NB4 (cell line): Measurements from ENCODE around the gene FBXO24.

ENCODE experiments used
- DNase-seq: peaks from one replicate; pipeline ENCODE4 v3.0.0; 2010; ENCODE audit warnings: low read depth
- H3K4me3 ChIP-seq: one replicate; pipeline ENCODE4 v1.5.1; 2011; ENCODE audit warnings: mild to moderate bottlenecking, low read depth, low read length, moderate library complexity
- MYC ChIP-seq: IDR thresholded peaks from 2 replicates; pipeline ENCODE4 v1.6.1; 2011; ENCODE audit warnings: low read depth, low read length
- POLR2A ChIP-seq: IDR thresholded peaks from 2 replicates; pipeline ENCODE4 v1.6.1; 2011; ENCODE audit warnings: mild to moderate bottlenecking; ENCODE audit not compliant: insufficient read length; ENCODE audit errors: extremely low read depth
- TF ChIP-seq, protein P1 (sequence below): IDR thresholded peaks from 2 replicates; pipeline ENCODE4 v1.6.1; 2011; ENCODE audit warnings: low read depth, low read length
- TF ChIP-seq, protein P2 (sequence below): IDR thresholded peaks from one replicate; pipeline ENCODE4 v1.5.1; 2012; ENCODE audit warnings: low read depth, low read length

FBXO24 gene

DNA sequence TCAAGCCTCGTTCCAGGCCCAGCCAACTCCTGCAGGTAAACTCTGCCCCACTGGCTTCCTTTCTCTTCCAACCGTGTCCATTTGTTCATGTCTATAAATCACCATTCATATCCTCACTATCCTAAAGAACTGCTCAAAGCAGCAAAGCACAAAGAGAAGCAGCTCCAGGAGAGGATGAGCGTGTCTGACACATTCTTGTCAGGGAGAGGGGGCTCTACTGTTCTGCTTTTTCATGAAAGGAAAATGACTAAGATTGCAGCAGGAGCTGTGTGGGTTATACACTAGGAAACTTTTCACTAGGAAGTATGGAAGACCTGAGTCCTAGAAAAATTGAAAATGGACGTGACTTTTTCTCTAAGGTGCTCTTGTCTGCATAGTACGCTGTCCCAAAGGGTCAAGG lies 30.4 kb upstream of the FBXO24 start:
- no peak for TF ChIP-seq MYC
- TF ChIP-seq, protein P1, sequence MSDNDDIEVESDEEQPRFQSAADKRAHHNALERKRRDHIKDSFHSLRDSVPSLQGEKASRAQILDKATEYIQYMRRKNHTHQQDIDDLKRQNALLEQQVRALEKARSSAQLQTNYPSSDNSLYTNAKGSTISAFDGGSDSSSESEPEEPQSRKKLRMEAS, result no peak
- TF ChIP-seq, protein P2, sequence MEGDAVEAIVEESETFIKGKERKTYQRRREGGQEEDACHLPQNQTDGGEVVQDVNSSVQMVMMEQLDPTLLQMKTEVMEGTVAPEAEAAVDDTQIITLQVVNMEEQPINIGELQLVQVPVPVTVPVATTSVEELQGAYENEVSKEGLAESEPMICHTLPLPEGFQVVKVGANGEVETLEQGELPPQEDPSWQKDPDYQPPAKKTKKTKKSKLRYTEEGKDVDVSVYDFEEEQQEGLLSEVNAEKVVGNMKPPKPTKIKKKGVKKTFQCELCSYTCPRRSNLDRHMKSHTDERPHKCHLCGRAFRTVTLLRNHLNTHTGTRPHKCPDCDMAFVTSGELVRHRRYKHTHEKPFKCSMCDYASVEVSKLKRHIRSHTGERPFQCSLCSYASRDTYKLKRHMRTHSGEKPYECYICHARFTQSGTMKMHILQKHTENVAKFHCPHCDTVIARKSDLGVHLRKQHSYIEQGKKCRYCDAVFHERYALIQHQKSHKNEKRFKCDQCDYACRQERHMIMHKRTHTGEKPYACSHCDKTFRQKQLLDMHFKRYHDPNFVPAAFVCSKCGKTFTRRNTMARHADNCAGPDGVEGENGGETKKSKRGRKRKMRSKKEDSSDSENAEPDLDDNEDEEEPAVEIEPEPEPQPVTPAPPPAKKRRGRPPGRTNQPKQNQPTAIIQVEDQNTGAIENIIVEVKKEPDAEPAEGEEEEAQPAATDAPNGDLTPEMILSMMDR, result no peak
- no peak for DNase-seq
- H3K4me3 ChIP-seq, result no peak overlapping the region

DNA sequence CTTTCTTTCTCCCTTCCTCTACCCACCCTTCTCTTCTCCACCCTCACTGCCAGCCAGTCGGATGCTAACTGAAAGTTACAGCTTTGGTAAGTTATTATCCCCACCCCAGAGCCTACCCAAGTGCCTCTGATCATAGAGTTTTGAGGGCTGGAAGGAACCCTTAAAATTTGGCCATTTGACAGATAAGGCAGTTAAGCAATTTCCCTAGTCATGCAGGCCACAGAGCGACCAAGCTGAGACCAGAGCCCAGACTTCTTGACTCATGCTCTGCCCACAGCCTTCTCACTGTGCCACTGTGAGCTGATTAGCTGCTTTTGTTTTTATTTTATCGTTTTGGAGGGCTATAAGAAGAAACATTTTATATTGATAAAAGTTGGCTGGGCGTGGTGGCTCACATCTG lies 29.6 kb upstream of the FBXO24 start:
- no peak overlapping the region for H3K4me3 ChIP-seq
- TF ChIP-seq, protein P1, result peak; percentile 41; the same call in 1 of the 2 replicates
- TF ChIP-seq, protein P2, result no peak
- TF ChIP-seq MYC, result peak; percentile 47; the same call in 1 of the 2 replicates
- peak; percentile 72 for DNase-seq

DNA sequence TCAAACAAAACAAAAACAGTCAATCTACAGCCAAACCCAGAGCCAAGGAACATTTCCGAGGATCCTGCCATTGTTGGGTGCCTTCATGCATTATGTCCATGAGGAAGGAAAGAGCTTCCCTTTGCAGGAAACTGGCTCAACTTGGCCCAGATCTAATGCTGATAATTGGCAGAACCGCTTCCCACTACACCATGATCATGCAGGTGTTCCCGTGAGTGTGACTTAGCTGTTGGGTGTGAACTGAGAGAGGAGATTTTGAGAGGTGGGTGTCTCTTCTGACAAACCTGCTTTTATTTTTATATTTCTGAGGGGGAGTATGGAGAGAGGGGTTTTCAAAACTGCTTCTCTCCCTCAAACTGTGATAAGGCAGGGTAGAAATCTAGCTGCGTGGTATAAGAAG lies 27.0 kb upstream of the FBXO24 start:
- no peak for DNase-seq
- TF ChIP-seq, protein P2, result no peak
- TF ChIP-seq, protein P1, result no peak
- TF ChIP-seq POLR2A, result no peak
- TF ChIP-seq MYC, result no peak
- no peak overlapping the region for H3K4me3 ChIP-seq

DNA sequence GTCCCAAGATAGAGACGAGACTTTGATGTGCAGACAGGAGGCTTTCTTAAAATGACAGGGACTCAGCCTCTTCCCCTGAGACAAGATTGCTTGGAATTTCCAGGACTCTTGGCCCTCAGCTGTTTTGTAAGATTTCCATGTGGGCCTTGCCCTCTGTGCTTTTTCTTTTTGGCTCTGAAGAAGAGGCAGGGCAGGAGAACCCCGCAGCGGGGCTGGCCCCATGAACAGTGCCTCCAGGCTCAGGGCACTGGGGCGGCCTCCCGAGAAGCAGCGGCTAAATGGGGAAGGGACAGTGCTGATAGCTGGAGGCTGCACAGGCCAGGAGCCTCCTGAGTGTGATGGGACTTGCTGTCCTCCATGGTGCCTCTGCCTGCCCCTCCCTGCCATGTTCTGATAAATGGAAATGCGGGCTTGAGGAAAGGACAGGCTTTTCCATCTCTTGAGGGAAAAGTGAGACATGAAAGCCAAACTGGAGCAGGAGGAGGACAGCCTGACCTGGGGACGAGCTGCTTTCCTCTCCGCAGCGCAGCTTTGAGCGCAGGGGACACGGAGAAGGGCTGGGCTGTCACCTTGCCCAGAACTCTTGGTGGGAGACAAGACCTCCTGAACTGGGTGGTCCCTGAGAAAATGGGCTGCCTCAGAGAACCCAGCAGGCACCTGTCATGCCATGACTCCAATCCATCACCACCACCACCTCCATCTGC lies 24.5 kb upstream of the FBXO24 start:
- TF ChIP-seq, protein P1, result no peak
- TF ChIP-seq POLR2A (no peak), MYC (no peak)
- TF ChIP-seq, protein P2, result no peak
- H3K4me3 ChIP-seq, result no peak overlapping the region
- no peak for DNase-seq

DNA sequence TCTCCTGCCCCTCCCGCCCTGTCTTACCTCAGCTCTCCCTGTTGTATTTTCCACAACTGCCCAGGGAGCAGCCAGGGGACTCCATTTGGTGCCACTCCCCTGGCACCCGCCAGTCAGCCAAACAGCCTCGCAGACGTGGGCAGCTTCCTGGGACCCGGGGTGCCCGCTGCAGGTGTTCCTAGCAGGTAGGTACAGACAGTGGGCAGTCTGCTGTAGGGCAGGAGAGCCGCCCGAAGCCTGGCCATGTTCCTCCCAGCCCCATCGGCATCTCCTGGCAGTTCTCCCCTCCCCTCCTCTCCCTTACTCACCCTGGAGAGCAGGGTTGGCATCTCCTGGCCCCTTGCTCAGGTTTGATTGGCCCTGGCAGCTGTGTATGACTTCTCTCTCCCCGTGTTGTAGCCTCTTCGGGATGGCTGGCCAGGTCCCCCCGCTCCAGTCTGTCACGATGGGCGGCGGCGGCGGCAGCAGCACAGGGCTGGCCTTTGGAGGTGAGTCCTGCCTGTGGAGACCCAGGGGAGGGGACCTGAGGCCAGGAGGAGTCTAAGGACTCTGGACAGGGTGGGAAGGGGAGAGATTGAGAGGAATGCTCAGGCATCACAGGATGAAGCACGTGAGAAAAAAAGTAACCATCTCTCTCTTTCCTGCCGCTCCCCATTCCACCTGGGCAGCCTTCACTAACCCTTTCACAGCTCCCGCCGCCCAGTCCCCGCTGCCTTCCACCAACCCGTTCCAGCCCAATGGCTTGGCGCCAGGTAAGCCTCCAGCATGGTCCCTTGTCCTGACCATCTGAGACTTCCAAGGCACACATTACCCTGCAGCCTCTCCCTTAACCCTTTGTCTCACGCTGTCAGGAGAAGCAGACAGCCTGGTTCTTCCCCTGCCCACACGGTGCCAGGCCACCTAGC lies 23.7 kb upstream of the FBXO24 start:
- no peak for DNase-seq
- TF ChIP-seq, protein P2, result no peak
- TF ChIP-seq MYC (no peak), POLR2A (no peak)
- TF ChIP-seq, protein P1, result no peak
- no peak overlapping the region for H3K4me3 ChIP-seq
